KOPT-K1 (cell line): Measurements from ENCODE around the gene WDR6.

ENCODE experiments used
- H3K27ac ChIP-seq: fragments of 200-600 bp; sonication (generic); 2 replicates; pipeline ENCODE4 v1.5.1; 2016; ENCODE audit warnings: antibody characterized with exemption, mild to moderate bottlenecking, low read depth, low read length; ENCODE audit not compliant: poor library complexity, severe bottlenecking
- H3K36me3 ChIP-seq: fragments of 200-600 bp; sonication (generic); 2 replicates; pipeline ENCODE4 v1.5.1; 2017; ENCODE audit warnings: antibody characterized with exemption, mild to moderate bottlenecking, low read length, moderate library complexity; ENCODE audit not compliant: insufficient read depth
- H3K9me3 ChIP-seq: fragments of 200-600 bp; sonication (generic); 2 replicates; pipeline ENCODE4 v1.5.1; 2017; ENCODE audit warnings: antibody characterized with exemption, low read length, mild to moderate bottlenecking; ENCODE audit not compliant: insufficient read depth, poor library complexity, severe bottlenecking

WDR6 gene, protein sequence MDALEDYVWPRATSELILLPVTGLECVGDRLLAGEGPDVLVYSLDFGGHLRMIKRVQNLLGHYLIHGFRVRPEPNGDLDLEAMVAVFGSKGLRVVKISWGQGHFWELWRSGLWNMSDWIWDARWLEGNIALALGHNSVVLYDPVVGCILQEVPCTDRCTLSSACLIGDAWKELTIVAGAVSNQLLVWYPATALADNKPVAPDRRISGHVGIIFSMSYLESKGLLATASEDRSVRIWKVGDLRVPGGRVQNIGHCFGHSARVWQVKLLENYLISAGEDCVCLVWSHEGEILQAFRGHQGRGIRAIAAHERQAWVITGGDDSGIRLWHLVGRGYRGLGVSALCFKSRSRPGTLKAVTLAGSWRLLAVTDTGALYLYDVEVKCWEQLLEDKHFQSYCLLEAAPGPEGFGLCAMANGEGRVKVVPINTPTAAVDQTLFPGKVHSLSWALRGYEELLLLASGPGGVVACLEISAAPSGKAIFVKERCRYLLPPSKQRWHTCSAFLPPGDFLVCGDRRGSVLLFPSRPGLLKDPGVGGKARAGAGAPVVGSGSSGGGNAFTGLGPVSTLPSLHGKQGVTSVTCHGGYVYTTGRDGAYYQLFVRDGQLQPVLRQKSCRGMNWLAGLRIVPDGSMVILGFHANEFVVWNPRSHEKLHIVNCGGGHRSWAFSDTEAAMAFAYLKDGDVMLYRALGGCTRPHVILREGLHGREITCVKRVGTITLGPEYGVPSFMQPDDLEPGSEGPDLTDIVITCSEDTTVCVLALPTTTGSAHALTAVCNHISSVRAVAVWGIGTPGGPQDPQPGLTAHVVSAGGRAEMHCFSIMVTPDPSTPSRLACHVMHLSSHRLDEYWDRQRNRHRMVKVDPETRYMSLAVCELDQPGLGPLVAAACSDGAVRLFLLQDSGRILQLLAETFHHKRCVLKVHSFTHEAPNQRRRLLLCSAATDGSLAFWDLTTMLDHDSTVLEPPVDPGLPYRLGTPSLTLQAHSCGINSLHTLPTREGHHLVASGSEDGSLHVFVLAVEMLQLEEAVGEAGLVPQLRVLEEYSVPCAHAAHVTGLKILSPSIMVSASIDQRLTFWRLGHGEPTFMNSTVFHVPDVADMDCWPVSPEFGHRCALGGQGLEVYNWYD

DNA sequence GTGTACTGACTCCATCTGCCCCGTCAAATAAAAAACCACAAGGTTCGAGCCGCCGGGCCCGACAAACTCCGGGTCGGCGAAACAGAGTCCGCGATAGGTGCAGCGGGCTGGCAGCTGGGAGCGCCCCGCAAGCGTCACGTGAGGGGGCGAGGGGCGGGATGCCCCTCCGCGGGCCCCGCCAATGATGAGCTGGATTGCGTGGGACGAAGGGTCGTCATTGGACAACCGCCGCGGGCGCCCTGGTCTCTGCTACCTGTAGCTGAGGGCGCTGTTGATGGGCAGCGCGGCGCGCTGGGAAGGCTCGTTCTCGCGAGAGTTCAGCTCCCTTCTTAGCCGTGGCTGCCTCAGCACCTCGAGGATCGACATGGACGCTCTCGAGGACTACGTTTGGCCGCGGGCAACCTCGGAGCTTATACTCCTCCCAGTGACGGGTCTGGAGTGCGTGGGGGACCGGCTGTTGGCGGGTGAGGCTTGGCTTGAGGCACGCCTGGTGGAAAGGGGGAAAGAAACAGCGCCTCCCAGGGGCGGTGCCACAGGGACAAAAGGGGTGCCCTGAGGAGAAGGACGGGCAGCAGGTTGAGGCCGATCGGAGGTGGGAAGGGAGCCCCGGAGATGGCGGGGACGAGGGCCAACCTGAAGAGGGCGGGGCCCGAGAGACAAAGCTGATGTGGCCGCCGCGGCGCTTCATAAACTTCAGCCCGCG lies at the start of gene WDR6:
TSS of gene WDR6 (plus strand) at position 324 of the 703 bp plus-strand sequence. CDS start at position 365, 41 bp downstream.
- H3K9me3 ChIP-seq: no peaks in the 10 kb centered on the region
- peak within 1 kb of the TSS; percentile 99 for H3K27ac ChIP-seq
- H3K36me3 ChIP-seq: peaks cover 38% of the 10 kb centered on the region

DNA sequence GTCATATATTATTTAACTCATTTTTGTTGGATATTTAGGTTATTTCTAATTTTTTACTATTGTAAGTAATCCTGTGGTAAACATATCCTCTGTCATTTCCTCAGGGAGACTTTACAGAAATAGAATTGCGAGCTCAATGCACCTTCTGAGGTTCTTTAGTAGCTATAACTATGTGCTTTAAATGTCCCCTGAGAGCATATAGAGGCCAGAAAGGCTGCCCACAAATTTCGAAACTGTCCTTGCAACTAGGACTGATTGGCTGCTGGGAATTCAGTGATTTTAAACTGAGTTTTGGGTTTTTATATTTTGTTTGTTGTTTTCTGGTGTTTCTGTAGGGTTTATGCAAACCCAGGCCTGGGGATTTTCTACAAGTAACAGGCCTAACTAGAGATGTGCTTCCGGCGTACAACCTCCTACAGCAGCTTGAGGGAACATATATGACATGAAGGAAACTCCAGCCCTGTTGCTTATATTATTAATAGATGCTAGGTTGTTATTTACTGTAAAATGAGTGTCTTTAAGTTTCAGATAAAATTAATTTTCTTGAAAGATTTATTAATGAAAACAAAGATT lies 46.3 kb upstream of the WDR6 start:
- H3K9me3 ChIP-seq: no peaks in the 10 kb centered on the region
- H3K27ac ChIP-seq: no peak overlapping the region
- H3K36me3 ChIP-seq: peaks cover 72% of the 10 kb centered on the region

DNA sequence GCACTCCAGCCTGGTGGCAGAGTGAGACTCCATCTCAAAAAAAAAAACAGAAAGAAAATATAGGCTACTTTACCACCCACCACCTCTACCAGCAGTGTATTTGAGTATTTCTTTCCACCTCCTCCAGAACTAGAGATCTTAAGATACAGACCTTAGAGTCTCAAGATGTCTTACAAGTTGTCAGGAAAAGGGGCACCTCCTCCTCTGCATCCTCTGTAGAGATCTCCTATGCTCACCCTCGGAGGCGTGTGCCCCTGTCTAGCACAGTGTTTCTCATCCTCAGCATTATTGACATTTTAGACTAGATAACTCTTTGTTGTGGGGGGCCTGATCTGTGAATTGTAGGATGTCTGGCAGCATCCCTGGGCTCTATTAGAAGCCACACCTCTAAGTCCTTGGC lies 44.9 kb upstream of the WDR6 start:
- peaks cover 80% of the 10 kb centered on the region for H3K36me3 ChIP-seq
- no peaks in the 10 kb centered on the region for H3K9me3 ChIP-seq
- H3K27ac ChIP-seq: no peak overlapping the region

DNA sequence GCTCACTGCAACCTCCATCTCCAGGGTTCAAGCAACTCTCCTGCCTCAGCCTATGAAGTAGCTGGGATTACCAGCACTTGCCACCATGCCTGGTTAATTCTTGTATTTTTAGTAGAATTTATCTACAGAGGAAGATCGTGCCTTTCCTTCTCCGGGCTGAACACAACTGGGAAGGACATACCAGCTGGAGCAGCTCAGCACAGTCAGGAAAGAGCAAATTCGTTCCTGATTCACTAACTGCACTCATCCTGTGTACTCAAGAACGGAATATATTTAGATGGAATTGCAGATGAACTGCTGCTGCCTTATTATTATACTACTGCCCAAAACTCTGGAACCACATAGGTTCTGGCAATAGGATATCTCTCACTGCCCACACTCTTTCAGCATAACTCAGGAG lies 44.3 kb upstream of the WDR6 start:
- Histone ChIP-seq H3K27ac (no peak overlapping the region), H3K36me3 (peaks cover 80% of the 10 kb centered on the region)

DNA sequence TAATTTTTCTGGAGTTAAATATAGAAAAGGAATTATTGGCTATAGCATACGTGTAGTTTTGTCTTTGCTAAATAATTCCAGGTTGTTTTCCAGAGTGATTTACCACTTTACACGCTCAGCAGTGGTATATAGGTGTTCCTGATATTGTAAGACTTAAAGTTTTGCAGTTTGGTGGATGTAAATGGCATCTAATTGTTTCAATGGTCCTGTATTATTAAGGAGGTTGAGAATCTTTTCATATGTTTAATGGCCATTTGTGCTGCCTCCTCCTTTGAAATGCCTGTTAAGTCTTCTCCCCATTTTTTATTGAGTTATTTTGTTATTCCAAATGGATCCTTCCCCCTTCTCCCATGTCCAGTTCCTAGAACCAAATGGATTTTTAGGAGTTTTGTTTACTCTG lies 43.6 kb upstream of the WDR6 start:
- no peak overlapping the region for H3K27ac ChIP-seq
- no peaks in the 10 kb centered on the region for H3K9me3 ChIP-seq
- H3K36me3 ChIP-seq: peaks cover 79% of the 10 kb centered on the region

More for the DNA sequence above, 44.3 kb upstream of the WDR6 start:
- H3K9me3 ChIP-seq: no peaks in the 10 kb centered on the region

DNA sequence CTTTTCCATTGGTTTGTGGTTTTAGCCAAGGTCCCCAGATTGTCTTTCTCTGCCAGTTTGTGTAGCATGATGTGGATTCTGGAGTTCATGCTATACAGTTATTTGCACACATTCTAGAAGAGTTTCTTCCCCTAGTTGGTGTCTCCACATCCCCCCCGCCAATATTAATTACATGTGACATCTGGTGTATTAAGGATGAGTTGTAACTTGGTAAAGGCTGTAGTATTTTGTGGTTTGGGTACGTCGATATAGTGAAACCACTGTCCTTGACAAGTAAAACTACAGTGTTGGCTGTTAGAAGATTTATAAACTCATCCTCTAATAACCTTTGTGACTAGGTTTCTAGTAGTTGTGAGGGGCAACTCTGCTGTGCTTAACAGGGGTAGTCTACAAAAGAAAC lies 40.8 kb upstream of the WDR6 start:
- Histone ChIP-seq H3K36me3 (peaks cover 94% of the 10 kb centered on the region), H3K27ac (no peak overlapping the region), H3K9me3 (no peaks in the 10 kb centered on the region)

DNA sequence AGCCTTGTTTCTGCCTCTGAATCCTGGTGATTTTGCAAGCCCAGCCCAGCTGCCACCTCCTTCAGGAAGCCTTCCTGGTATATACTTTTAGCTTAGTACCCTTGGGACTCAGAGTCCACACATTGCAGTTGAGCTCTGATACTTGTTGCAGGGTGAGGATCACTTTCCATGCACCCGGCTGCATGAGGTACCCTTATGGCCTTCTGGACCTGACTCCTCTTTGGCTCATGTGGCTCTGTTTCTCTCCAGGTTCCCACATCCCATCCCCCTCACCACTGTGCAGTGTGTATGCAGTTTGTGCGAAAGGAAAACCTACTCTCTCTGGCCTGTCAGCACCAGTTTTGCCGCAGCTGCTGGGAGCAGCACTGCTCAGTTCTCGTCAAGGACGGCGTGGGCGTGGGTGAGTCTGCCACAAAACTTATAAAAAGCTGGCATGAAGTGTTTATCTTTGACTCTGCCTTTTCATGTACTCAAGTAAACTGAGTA lies 40.3 kb upstream of the WDR6 start:
- peaks cover 94% of the 10 kb centered on the region for H3K36me3 ChIP-seq
- H3K9me3 ChIP-seq: no peaks in the 10 kb centered on the region
- no peak overlapping the region for H3K27ac ChIP-seq

DNA sequence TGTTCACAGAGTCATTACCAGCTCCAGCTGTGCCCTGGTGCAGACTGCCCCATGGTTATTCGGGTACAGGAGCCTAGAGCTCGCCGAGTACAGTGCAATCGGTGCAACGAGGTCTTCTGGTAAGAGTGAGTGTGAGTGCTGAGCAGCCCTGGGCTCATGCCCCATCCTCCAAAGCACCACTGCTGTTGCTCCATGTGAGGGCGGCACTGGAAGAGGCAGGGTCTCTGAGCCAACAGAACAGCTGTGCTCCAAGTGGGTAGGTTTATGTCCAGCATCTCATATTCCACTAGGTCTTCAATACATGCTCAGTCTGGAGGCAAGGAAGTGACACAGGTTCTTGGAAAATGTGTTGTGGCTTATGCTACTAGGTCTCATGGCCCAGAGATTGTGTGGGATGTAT lies 36.6 kb upstream of the WDR6 start:
- Histone ChIP-seq H3K36me3 (peaks cover 97% of the 10 kb centered on the region), H3K9me3 (no peaks in the 10 kb centered on the region), H3K27ac (no peak overlapping the region)

DNA sequence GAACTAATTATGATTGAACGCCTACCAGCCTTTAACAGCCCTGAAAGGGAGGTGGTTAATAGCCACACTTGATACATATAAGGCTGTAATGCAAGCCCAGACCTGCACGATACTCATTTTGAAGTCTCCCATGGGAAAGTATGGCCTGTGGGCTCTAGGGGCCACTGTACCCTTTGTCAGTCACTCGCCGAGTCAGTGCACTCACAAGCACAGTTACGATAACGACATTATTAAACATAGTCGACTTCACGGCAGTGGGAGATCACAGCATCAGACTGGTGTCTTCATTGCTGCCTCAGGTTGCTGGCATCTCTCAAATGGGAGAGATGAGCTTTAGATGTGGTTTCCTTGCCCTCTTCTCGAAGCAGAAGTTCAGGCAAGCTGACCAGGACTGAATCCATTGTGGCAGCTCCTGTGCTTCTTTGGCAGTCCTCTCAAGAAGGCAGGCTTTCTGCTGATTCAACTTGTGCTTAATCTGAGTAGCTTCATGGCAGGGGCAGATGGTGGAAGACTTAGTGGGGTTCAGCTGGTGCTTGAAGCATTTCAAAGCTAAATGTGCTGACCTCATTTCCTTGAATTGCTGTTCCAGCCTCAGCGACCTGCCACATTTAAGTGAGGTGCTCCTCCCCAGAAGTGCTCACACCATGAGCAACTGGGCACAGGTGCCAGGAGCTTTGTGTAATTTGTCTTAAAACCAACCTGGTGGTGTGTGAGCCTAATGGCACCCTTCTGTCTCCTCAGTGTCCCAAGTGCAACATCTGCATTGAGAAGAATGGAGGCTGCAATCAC lies 32.9 kb upstream of the WDR6 start:
- peaks cover 99% of the 10 kb centered on the region for H3K36me3 ChIP-seq
- H3K27ac ChIP-seq: no peak overlapping the region

DNA sequence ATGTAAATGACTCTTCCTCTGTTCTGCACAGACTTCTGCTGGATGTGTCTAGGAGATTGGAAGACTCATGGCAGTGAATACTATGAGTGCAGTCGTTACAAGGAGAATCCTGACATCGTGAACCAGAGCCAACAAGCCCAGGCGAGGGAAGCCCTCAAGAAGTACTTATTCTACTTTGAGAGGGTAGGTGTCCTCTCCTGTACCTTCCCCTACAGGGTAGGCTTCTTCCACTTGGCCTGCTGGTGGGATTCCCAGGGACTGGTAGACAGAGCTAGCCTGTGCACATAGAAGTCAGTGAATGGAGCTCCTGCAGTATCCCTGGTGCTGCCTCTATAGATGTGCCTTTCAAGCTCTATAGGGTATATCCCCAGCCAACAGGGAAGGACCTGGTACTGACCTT lies 27.7 kb upstream of the WDR6 start:
- peaks cover 100% of the 10 kb centered on the region for H3K36me3 ChIP-seq
- H3K9me3 ChIP-seq: no peaks in the 10 kb centered on the region
- no peak overlapping the region for H3K27ac ChIP-seq

More for the DNA sequence above, 32.9 kb upstream of the WDR6 start:
- H3K9me3 ChIP-seq: no peaks in the 10 kb centered on the region

DNA sequence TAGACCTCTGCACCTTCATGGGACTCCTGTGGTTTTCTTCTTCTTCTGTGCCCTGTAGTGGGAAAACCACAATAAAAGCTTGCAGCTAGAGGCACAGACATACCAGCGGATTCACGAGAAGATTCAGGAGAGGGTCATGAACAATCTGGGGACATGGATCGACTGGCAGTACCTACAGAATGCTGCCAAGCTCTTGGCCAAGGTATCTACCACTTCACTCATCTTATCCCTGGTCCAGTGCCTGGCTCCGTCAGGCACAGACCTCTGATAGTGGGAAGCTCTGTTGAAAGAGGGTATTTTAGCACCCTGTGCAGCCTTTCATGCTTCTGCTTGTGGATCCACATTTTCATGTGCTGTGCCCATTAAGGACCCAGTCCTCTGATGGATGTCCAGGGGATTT lies 26.9 kb upstream of the WDR6 start:
- peaks cover 100% of the 10 kb centered on the region for H3K36me3 ChIP-seq

DNA sequence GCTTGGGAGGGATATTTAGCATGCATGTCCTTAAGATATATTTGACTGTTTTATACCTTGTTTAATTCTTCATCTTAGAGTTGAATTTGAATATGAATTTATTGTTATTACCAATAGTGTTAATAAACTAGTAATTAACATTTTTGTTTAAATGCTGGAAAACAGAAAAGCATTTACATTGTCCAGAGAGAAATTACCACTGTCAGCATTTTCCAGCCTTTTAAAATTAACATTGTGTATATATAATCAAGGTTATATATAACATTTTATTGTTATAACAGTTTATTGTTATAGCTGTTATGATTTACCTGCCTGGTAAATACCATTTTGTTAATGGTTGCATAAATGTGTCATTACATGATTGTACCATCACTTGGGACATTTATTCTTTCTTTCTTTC lies 25.2 kb upstream of the WDR6 start:
- Histone ChIP-seq H3K27ac (no peak overlapping the region), H3K36me3 (peaks cover 99% of the 10 kb centered on the region), H3K9me3 (no peaks in the 10 kb centered on the region)

More for the DNA sequence above, 26.9 kb upstream of the WDR6 start:
- no peaks in the 10 kb centered on the region for H3K9me3 ChIP-seq
- H3K27ac ChIP-seq: no peak overlapping the region

DNA sequence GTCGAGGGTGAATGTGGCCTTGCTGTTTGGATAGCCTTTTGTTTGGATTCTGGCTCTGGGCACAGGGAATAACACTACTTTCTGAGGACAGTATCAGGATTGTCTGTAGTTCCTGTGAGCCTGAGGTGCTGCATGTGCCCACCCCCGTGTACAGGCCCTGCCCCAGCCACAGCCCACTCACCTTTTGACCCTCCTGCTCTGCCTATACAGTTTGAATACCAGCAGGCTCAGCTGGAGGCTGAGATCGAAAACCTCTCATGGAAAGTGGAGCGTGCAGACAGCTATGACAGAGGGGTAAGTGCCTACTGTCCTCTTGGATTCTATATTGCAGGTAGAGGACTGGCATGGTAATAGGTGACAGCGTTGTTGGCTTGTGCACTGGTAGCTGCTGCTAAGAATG lies 24.5 kb upstream of the WDR6 start:
- Histone ChIP-seq H3K27ac (no peak overlapping the region), H3K36me3 (peaks cover 92% of the 10 kb centered on the region), H3K9me3 (no peaks in the 10 kb centered on the region)

DNA sequence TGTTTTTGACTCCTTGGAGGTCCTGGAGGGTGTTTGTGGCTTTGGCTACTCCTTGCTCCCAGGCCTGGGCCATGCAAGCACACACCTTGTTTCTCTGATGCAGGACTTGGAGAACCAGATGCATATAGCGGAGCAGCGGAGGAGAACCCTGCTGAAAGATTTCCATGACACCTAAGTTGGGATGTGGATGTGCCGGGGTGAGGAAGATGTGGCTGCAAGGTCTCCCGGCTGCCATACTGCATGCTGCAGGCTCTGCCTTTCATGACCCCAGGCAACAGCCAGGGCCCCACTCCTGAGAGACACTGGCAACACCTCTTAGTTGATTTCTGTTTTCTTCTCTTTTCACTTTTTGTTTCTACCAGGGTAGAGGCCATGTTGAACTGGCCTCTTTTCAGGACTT lies 24.1 kb upstream of the WDR6 start:
- H3K9me3 ChIP-seq: no peaks in the 10 kb centered on the region
- peaks cover 88% of the 10 kb centered on the region for H3K36me3 ChIP-seq
- H3K27ac ChIP-seq: no peak overlapping the region
